K562 (cell line): Measurements from ENCODE around the gene ANKRD65. TPM values are rescaled to one million over a fixed set of nuclear protein-coding genes. Genes with fewer than 3 reads are reported as not detected.

Source experiments
- BRCA1 ChIP-seq, 2 experiments: fragments of 450-650 bp in 1 of 2; sonication (generic) in 1 of 2; formaldehyde crosslinking in 1 of 2; IDR thresholded peaks; 2 replicates each; pipeline versions ENCODE4 v1.5.0 to v1.6.1; 2017 to 2020; ENCODE audit warnings: mild to moderate bottlenecking in 1 of 2, missing genetic modification reagents in 1 of 2
- CEBPG ChIP-seq, 3 experiments: fragments of 200-800 bp in 1 of 3; sonication (Bioruptor generic) in 1 of 3; sonication (generic) in 1 of 3; formaldehyde crosslinking in 1 of 3; IDR thresholded peaks in 2 of 3; conservative IDR thresholded peaks in 1 of 3; 2 replicates each; pipeline versions ENCODE4 v1.6.1 to v1.8.0; 2016 to 2022; ENCODE audit warnings: missing compliant biosample characterization in 2 of 3, missing genetic modification characterization in 2 of 3, mild to moderate bottlenecking in 1 of 3, missing genetic modification reagents in 1 of 3
- CREB1 ChIP-seq, 2 experiments: sonication (generic) in 1 of 2; formaldehyde crosslinking in 1 of 2; IDR thresholded peaks; 2 replicates each; pipeline versions ENCODE4 v1.6.1 to v1.8.0; 2012 to 2022; ENCODE audit warnings: inconsistent platforms in 1 of 2, mild to moderate bottlenecking in 1 of 2, missing genetic modification reagents in 1 of 2, moderate library complexity in 1 of 2
- CXXC5 ChIP-seq: fragments of 250-450 bp; sonication (Bioruptor Pico); IDR thresholded peaks from 2 replicates; pipeline ENCODE4 v1.8.0; 2022; ENCODE audit warnings: inconsistent platforms, mild to moderate bottlenecking, moderate library complexity
- DACH1 ChIP-seq: fragments of 450-650 bp; IDR thresholded peaks from 2 replicates; pipeline ENCODE4 v1.6.1; 2018; ENCODE audit not compliant: partially characterized antibody
- ETS1 ChIP-seq: conservative IDR thresholded peaks from 2 replicates; pipeline ENCODE4 v1.6.1; 2011; ENCODE audit warnings: low read depth, mild to moderate bottlenecking, low read length; ENCODE audit not compliant: control insufficient read depth
- FOXK2 ChIP-seq, 2 experiments: fragments of 450-650 bp; IDR thresholded peaks in 1 of 2; conservative IDR thresholded peaks in 1 of 2; 2 replicates each; pipeline ENCODE4 v1.6.1; 2016; ENCODE audit warnings: low read depth in 2 of 2, mild to moderate bottlenecking in 1 of 2
- GTF2E2 ChIP-seq: fragments of 200-800 bp; sonication (Bioruptor generic); IDR thresholded peaks from 2 replicates; pipeline ENCODE4 v1.6.1; 2016; ENCODE audit warnings: missing genetic modification characterization, missing compliant biosample characterization
- KAT2B ChIP-seq: IDR thresholded peaks from one replicate; pipeline ENCODE4 v1.6.1; 2012; ENCODE audit warnings: low read depth, mild to moderate bottlenecking, control low read depth, inconsistent platforms, low read length, moderate library complexity
- KLF16 ChIP-seq: IDR thresholded peaks from 2 replicates; pipeline ENCODE4 v1.6.1; 2016; ENCODE audit warnings: antibody characterized with exemption
- MCM5 ChIP-seq: fragments of 450-650 bp; IDR thresholded peaks from 2 replicates; pipeline ENCODE4 v1.6.1; 2016; ENCODE audit warnings: low read depth
- MNT ChIP-seq, 2 experiments: fragments of 450-650 bp; conservative IDR thresholded peaks; 2 replicates each; pipeline ENCODE4 v1.6.1; 2017; ENCODE audit warnings: mild to moderate bottlenecking in 2 of 2, moderate library complexity in 2 of 2
- MXI1 ChIP-seq: IDR thresholded peaks from 2 replicates; pipeline ENCODE4 v1.6.1; 2011; ENCODE audit warnings: low read depth, mild to moderate bottlenecking, improper control_type of control experiment, low read length
- NFIC ChIP-seq: fragments of 450-650 bp; IDR thresholded peaks from 2 replicates; pipeline ENCODE4 v1.6.1; 2017; ENCODE audit warnings: mild to moderate bottlenecking, inconsistent platforms
- RFX7 ChIP-seq: fragments of 250-450 bp; sonication (Bioruptor Pico); IDR thresholded peaks from 2 replicates; pipeline ENCODE4 v1.5.1; 2021; ENCODE audit warnings: mild to moderate bottlenecking
- SREBF2 ChIP-seq: sonication (generic); formaldehyde crosslinking; IDR thresholded peaks from 2 replicates; pipeline ENCODE4 v1.4.0; 2020; ENCODE audit warnings: mild to moderate bottlenecking, missing genetic modification reagents
- SRF ChIP-seq, 2 experiments: fragments of 250-450, 450-650 bp in 1 of 2; sonication (Bioruptor Pico) in 1 of 2; sonication (generic) in 1 of 2; formaldehyde crosslinking; IDR thresholded peaks; 2 replicates each; pipeline versions ENCODE4 v1.5.0 to v1.5.1; 2020 to 2022; ENCODE audit warnings: mild to moderate bottlenecking in 1 of 2, missing genetic modification reagents in 1 of 2
- TBL1XR1 ChIP-seq, 2 experiments: IDR thresholded peaks; 2 replicates each; pipeline ENCODE4 v1.6.1; 2012; ENCODE audit warnings: improper control_type of control experiment in 2 of 2, low read length in 2 of 2, mild to moderate bottlenecking in 1 of 2
- TRIM24 ChIP-seq, 2 experiments: fragments of 450-650 bp; IDR thresholded peaks; 2 replicates each; pipeline ENCODE4 v1.6.1; 2016
- ZBTB34 ChIP-seq: fragments of 250-450 bp; sonication (Bioruptor Pico); IDR thresholded peaks from 2 replicates; pipeline ENCODE4 v1.8.0; 2021; ENCODE audit warnings: mild to moderate bottlenecking, moderate library complexity
- ZFX ChIP-seq: sonication (generic); formaldehyde crosslinking; IDR thresholded peaks from 2 replicates; pipeline ENCODE4 v1.8.0; 2022; ENCODE audit warnings: mild to moderate bottlenecking, missing genetic modification reagents, moderate library complexity
- ZKSCAN1 ChIP-seq: fragments of 150-350 bp; IDR thresholded peaks from 2 replicates; pipeline ENCODE4 v1.6.1; 2016; ENCODE audit warnings: low read depth, low read length
- ZNF140 ChIP-seq: fragments of 250-450 bp; sonication (Bioruptor Pico); IDR thresholded peaks from 2 replicates; pipeline ENCODE4 v1.8.0; 2021; ENCODE audit warnings: moderate library complexity, mild to moderate bottlenecking, inconsistent platforms
- ZNF695 ChIP-seq: fragments of 450-650 bp; formaldehyde crosslinking; IDR thresholded peaks from 2 replicates; pipeline ENCODE4 v1.4.0; 2020; ENCODE audit warnings: mild to moderate bottlenecking, moderate library complexity
- polyA plus RNA-seq, 8 experiments: library from polyadenylated mRNA; depleted of rRNA in 4 of 8; stranded (reverse) in 5 of 8; unstranded in 3 of 8; fragments of >200 nt; fragmentation: Nextera tagmentation in 2 of 8; fragmentation: Illumina TruSeq in 1 of 8; extraction: Ambion mirVana in 2 of 8; extraction: Trizol in 1 of 8; gene quantifications; 2 replicates each; pipeline versions ENCODE4 v1.2.1 to v1.2.3, GENCODE V29; 2011 to 2014; ENCODE audit warnings: inconsistent platforms in 1 of 8, missing spikeins in 1 of 8
- total RNA-seq, 7 experiments: library from RNA; depleted of rRNA in 6 of 7; stranded (reverse); fragments of >200 nt in 6 of 7; fragmentation: Illumina TruSeq in 2 of 7; extraction: Trizol in 2 of 7; gene quantifications; 2 replicates each; pipeline versions ENCODE4 v1.2.1 to v1.2.3, GENCODE V29; 2011 to 2021; ENCODE audit warnings: low replicate concordance in 1 of 7

Gene ANKRD65
- total and polyA plus RNA-seq, 9 of the 15 experiments (the other 6 are each of a cell fraction or from before 2014, with no cell fraction given) = not detected

GRCh38 chr1:1397839-1398523 lies 23.1 kb downstream of the ANKRD65 start (continued):
- peak; percentile 77; the same call in 1 of the 2 replicates for TF ChIP-seq CEBPG (CRISPR knock-in tag; IDR thresholded peaks at IDR 0.05)
- TF ChIP-seq CEBPG (tag; conservative IDR thresholded peaks at IDR 0.05 in 1 of 2, IDR thresholded peaks at IDR 0.05 in 1 of 2) = peak; percentile 67 to 71
- TF ChIP-seq CXXC5 (CRISPR knock-in tag) = peak; percentile 68
- TF ChIP-seq FOXK2 (conservative IDR thresholded peaks at IDR 0.05 in 1 of 2, IDR thresholded peaks at IDR 0.05 in 1 of 2; ENCODE audit: low read depth in 2 of 2) = peak; percentile 51 to 66; a peak in 2 of 4 replicates
- no peak for TF ChIP-seq SREBF2 (CRISPR knock-in tag)
- TF ChIP-seq MNT (conservative IDR thresholded peaks at IDR 0.05) = peak; percentile 67 to 87; a peak in 3 of 4 replicates
- no peak for TF ChIP-seq ZBTB34 (CRISPR knock-in tag)
- TF ChIP-seq ETS1 = peak; percentile 75
- peak; percentile 85 for TF ChIP-seq CREB1 (IDR thresholded peaks at IDR 0.05)
- 0 out of 2 replicates have a peak, but pooled peaks have one; percentile 40 for TF ChIP-seq CREB1 (CRISPR knock-in tag; IDR thresholded peaks at IDR 0.05)
- 0 out of 2 replicates have a peak, but pooled peaks have one; percentile 26 for TF ChIP-seq ZFX (CRISPR knock-in tag)
- 0 out of 4 replicates have a peak, but pooled peaks of 1 of the 2 experiments have one; percentile 12 for TF ChIP-seq TBL1XR1 (IDR thresholded peaks at IDR 0.05; ENCODE audit: low read length in 2 of 2)
- no peak for TF ChIP-seq ZKSCAN1
- TF ChIP-seq ZNF140 (CRISPR knock-in tag) = no peak
- TF ChIP-seq ZNF695 = no peak
- no peak for TF ChIP-seq MCM5
- peak; percentile 60; the same call in 1 of the 2 replicates for TF ChIP-seq MXI1
- no peak for TF ChIP-seq TRIM24 (IDR thresholded peaks at IDR 0.05)
- TF ChIP-seq RFX7 (CRISPR knock-in tag) = no peak
- TF ChIP-seq DACH1 = peak; percentile 74
- TF ChIP-seq GTF2E2 = no peak
- no peak for TF ChIP-seq KLF16
- no peak for TF ChIP-seq KAT2B
- no peak for TF ChIP-seq BRCA1 (IDR thresholded peaks at IDR 0.05)
- TF ChIP-seq BRCA1 (CRISPR knock-in tag; IDR thresholded peaks at IDR 0.05) = 0 out of 2 replicates have a peak, but pooled peaks have one; percentile 26
- TF ChIP-seq SRF (CRISPR knock-in tag; IDR thresholded peaks at IDR 0.05) = peak in 1 of 2 experiments; percentile 76; a peak in 2 of 4 replicates
- TF ChIP-seq NFIC = no peak
